Activated naive CD8-positive, alpha-beta T cell treated with anti-CD3 and anti-CD28 coated beads for 36 hours (primary cell): ENCODE results near the gene RCL1. TPM values are rescaled to one million over a fixed set of nuclear protein-coding genes. Genes with fewer than 3 reads are reported as not detected.
"Not testable (repeated sequence)": the region's sequence is repeated elsewhere in the genome, so short reads cannot be mapped to it uniquely, and the experiment has no call there.

ENCODE experiments used
- DNase-seq: peaks from one replicate; pipeline ENCODE4 v3.0.0; 2021
- H3K27ac Mint-ChIP-seq: one replicate; pipeline ENCODE4 v1.8.0; 2022; ENCODE audit warnings: mild to moderate bottlenecking, moderate library complexity, mixed read lengths
- H3K27me3 Mint-ChIP-seq: one replicate; pipeline ENCODE4 v1.8.0; 2022; ENCODE audit warnings: mild to moderate bottlenecking, mixed read lengths
- H3K36me3 Mint-ChIP-seq: one replicate; pipeline ENCODE4 v1.8.0; 2021; ENCODE audit warnings: mild to moderate bottlenecking, mixed read lengths
- H3K4me1 Mint-ChIP-seq: one replicate; pipeline ENCODE4 v1.8.0; 2021; ENCODE audit warnings: mixed read lengths
- H3K4me3 Mint-ChIP-seq: one replicate; pipeline ENCODE4 v1.8.0; 2022; ENCODE audit warnings: mild to moderate bottlenecking, moderate library complexity, mixed read lengths
- H3K9me3 Mint-ChIP-seq: one replicate; pipeline ENCODE4 v1.8.0; 2022; ENCODE audit warnings: mixed read lengths
- total RNA-seq, 2 experiments: library from RNA; stranded (reverse); gene quantifications; one replicate each; pipeline ENCODE4 v1.2.3, GENCODE V29; 2021

RCL1 gene, protein sequence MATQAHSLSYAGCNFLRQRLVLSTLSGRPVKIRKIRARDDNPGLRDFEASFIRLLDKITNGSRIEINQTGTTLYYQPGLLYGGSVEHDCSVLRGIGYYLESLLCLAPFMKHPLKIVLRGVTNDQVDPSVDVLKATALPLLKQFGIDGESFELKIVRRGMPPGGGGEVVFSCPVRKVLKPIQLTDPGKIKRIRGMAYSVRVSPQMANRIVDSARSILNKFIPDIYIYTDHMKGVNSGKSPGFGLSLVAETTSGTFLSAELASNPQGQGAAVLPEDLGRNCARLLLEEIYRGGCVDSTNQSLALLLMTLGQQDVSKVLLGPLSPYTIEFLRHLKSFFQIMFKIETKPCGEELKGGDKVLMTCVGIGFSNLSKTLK
- total RNA-seq = 10 to 100 TPM; 37.9 to 38.6 TPM

DNA sequence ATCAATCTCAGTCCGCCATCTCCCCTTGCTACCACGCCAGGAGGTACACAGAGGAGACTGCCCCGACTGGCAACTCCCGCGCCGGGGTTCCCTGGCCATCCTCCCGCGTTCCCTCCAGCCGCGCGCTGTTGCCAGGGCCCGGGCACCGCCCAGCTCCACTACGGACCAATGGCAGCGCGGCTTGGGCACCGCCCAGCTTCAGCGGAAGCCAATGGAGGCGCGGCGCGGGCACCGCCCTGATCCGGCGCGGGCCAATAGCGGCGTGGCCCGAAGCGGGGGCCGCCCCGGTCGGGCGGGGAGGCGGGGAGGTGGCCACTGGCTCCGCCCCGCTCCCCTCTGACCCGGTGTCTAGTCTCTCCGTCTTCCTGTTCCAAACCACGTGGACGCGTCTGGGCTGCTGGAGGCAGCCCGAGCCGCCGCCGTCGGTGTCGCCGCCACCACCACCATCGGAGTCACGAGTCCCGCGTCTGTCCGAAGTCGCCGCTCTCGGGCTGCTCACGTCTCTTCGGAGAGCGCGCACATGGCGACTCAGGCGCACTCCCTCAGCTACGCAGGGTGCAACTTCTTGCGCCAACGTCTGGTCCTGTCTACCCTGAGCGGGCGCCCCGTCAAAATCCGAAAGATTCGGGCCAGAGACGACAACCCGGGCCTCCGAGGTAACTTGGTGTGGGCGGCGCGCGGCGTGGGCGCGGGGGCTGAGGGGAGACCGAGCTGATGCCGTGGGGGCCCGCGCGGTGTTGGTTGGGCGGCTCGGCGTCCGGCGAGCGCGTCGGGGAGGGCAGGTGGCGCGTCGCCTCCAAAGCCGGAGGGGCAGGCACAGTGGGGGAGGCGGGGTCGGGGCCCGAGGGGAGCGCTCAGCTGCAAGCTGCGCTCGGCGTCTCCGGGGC, at the start of gene RCL1:
RCL1 (plus strand) TSS at position 373 of the 887 bp plus-strand sequence; CDS start at position 521, 148 bp downstream.
- peak; percentile 99 for DNase-seq
- H3K27me3 Mint-ChIP-seq = no peaks in the 10 kb centered on the region
- peaks cover 46% of the 10 kb centered on the region for H3K4me1 Mint-ChIP-seq
- H3K36me3 Mint-ChIP-seq = peaks cover 26% of the 10 kb centered on the region
- H3K27ac Mint-ChIP-seq = peak within 1 kb of the TSS; percentile 98
- H3K4me3 Mint-ChIP-seq = peak within 1 kb of the TSS; percentile 96
- H3K9me3 Mint-ChIP-seq = peaks cover 5% of the 10 kb centered on the region

DNA sequence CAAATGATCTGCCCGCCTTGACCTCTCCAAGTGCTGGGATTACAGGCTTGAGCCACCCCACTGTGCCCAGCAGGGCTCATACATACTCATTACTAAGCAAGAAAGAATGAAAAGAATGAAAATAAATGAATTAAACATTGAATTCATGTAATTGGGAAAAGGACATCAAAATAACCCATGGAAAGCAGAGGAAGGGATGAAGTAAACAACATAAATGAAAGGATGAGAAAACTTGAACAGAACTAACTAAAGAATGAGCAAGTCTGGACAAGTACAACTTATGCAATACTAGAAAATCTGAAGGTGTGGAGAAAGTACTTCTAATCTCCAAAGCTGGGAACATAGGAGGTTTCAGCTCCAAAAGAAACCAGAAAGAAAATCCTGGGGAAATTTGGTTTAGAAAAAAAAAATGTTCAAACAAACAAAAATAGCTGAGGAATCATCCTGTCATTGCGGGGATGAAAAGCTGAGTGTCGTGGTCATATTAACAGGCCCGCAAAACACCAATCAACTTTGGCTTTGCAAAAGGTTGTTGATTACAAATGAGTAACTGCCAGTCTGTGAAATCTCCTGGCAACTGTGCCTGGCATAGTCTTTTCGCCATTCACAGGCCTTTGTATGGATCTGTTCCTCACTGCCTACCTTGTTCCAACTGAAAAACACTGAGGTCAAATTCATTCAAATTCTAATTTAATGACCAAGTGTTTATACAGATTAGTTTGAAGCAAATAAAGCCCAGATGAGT, 49.4 kb upstream of the RCL1 start:
- H3K4me3 Mint-ChIP-seq = no peak overlapping the region
- peaks cover 37% of the 10 kb centered on the region for H3K4me1 Mint-ChIP-seq
- H3K36me3 Mint-ChIP-seq = peaks cover 11% of the 10 kb centered on the region
- H3K9me3 Mint-ChIP-seq = no peaks in the 10 kb centered on the region
- no peaks in the 10 kb centered on the region for H3K27me3 Mint-ChIP-seq
- DNase-seq = no peak
- no peak overlapping the region for H3K27ac Mint-ChIP-seq

DNA sequence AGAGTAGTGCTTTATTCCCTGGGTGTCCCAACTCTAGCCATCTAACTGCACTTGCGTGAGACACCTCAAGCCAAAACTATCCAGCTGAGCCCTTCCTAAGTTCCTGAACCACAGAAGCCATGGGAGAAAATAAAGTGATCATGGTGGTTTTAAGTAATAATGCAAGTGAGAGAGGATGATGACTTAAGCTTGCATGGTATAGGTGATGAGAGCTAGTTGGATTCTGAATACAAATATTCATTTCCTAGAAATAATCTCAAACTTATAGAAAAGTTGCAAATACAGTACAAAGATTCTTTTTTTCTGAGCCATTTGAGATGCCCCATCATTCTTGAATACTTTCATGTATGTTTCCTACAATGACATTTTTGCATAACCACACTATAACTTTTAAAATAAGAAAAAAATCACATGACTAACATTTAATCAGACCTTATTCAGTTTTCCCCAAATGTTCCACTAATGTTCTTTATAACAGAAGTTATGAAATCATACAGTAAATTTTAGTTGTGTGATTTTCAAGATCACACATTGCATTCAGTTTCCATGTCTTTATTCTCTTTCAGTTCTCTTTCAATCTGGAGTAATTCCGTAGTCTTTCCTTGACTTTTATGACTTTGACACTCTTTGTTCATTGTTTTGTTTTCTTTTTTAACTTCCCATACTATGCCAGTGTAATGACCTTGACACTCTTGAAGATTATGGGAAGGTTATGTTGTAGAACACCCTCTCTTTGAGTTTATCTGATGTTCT, 46.3 kb upstream of the RCL1 start:
- Mint-ChIP-seq H3K4me3 (no peak overlapping the region), H3K27ac (peak overlapping the region; percentile 38), H3K4me1 (peaks cover 28% of the 10 kb centered on the region), H3K36me3 (no peaks in the 10 kb centered on the region), H3K9me3 (no peaks in the 10 kb centered on the region), H3K27me3 (no peaks in the 10 kb centered on the region)
- DNase-seq = no peak

DNA sequence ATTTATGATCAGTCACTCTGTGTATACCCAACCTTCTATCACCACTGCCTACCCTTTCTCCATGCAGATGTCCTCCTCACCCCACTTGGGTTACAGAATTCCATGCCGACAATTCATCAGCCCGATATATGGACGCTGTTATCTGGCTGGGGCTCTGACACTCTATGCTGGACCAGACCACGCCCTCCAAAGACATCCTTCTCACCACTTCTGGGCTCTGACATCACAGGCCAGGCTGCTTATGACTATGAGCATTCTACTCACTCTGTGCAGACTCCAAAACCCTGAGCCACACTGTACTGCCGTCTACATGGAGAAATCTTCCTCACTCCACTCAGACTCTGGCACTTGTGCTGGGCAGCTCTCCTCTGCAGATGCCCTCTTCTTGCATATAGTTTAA, 44.1 kb upstream of the RCL1 start:
- DNase-seq = no peak
- H3K9me3 Mint-ChIP-seq = no peaks in the 10 kb centered on the region
- peaks cover 3% of the 10 kb centered on the region for H3K27me3 Mint-ChIP-seq
- H3K36me3 Mint-ChIP-seq = no peaks in the 10 kb centered on the region
- peaks cover 16% of the 10 kb centered on the region for H3K4me1 Mint-ChIP-seq
- no peak overlapping the region for H3K4me3 Mint-ChIP-seq
- no peak overlapping the region for H3K27ac Mint-ChIP-seq

DNA sequence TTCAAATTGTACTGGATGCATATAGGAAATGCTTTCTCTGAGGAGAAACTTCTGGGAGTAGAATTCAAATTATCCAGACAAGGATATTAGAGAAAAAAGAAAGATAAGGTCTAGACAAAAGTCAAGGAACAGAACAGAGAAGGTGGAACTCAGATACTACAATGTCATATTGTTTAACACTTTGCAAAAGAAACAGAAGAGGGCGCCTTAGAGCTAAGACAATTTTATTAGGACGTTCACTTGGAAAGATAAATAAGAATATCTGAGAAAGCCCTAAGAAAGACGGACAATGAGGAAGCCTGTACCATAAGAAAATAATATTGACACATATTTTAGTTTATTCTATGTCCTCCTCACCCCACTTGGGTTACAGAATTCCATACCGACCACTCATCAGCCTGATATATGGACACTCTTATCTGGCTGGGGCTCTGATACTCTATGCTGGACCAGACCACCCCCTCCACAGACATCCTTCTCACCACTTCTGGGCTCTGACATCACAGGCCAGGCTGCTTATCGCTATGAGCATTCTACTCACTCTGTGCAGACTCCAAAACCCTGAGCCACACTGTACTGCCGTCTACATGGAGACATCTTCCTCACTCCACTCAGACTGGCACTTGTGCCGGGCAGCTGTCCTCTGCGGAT, 42.6 kb upstream of the RCL1 start:
- Mint-ChIP-seq H3K36me3 (no peaks in the 10 kb centered on the region), H3K4me1 (peaks cover 18% of the 10 kb centered on the region), H3K27ac (no peak overlapping the region), H3K27me3 (peaks cover 3% of the 10 kb centered on the region), H3K9me3 (no peaks in the 10 kb centered on the region), H3K4me3 (no peak overlapping the region)
- no peak for DNase-seq

DNA sequence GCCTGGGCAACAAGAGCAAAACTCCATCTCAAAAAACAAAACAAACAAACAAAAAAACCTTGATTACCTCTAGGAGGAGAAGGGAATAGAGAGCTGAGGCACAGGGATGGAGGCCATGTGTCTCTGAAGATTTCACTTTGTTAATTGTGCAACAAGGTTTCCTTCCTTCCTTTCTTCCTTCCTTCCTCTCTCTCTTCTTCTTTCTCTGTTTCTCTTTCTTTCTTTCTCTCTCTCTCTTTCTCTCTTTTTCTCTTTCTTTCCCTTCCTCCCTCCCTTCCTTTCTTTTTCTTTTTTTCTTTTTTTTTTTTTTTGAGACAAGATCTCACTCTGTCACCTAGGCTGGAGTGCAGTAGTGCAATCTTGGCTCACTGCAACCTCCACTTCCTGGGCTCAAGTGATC, 38.2 kb upstream of the RCL1 start:
- H3K27me3 Mint-ChIP-seq, H3K27ac Mint-ChIP-seq, DNase-seq, H3K36me3 Mint-ChIP-seq, H3K4me3 Mint-ChIP-seq, H3K4me1 Mint-ChIP-seq, H3K9me3 Mint-ChIP-seq: not testable (repeated sequence)

DNA sequence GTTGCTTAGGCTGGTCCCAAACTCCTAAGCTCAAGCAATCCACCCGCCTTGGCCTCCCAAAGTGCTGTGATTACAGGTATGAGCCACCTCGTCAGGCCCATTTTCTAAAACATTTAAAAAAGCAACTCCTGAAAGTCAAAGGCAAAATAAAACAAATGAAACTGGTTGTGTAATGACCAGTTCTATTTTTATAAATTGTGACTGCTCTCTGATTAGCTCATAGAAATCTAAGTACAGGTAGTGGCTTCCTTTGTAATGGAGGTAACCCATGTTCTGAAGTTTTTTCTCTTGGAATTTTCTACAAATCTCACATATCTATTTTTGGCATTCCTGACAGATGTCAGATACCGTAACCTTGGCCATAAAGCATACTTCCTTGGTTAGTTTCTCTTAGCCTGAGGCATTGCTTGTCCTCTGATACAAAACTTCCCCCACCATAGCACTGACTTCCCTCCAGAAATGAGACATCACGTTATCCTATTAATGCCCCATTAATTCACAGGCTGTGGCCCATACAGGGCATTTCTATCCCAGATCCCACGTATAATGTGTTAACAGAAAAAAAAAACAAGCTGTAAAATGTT, 37.6 kb upstream of the RCL1 start:
- Mint-ChIP-seq H3K4me3 (no peak overlapping the region), H3K27me3 (peaks cover 3% of the 10 kb centered on the region), H3K9me3 (no peaks in the 10 kb centered on the region), H3K36me3 (no peaks in the 10 kb centered on the region), H3K4me1 (peaks cover 5% of the 10 kb centered on the region), H3K27ac (no peak overlapping the region)
- DNase-seq = no peak

DNA sequence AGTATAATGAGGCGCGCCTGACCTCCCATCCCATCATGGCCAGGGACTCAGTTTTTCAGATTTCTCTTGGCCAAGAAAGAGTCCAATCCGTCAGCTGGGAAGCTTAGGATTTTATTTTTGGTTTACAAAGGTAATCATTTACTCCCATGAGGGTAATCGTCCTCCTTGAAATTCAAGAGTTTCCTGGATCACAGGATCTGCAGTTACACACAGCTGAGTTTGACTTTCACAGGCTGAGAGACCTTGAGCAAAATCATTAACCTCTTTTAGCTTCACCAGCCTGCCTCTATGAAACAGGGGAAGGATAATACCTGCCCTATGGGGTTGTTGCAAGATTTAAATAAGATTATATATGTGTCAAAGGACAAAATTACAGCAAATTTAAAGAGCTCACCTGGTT, 36.3 kb upstream of the RCL1 start:
- H3K27me3 Mint-ChIP-seq = peaks cover 13% of the 10 kb centered on the region
- H3K4me3 Mint-ChIP-seq = no peak overlapping the region
- no peaks in the 10 kb centered on the region for H3K36me3 Mint-ChIP-seq
- DNase-seq = no peak
- H3K4me1 Mint-ChIP-seq = peaks cover 5% of the 10 kb centered on the region
- no peak overlapping the region for H3K27ac Mint-ChIP-seq
- H3K9me3 Mint-ChIP-seq = no peaks in the 10 kb centered on the region

DNA sequence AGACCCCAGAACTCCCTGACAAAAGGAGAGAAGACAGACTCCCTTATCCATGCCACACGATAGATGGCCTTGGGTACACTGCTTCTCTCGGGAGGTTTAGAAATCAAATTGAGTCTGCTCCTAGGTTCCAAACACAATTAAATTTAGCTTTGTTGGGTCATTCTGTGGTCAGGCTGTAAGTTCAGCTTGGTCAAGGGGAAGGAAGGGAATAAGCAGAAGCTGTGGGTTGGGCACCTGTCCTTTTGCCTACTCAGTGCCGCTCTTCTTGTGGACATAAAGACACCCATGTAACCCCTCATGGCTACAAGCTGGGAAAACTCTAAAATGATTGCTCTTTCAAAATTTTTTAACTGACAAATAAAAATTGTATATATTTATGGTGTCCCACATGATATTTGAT, 32.6 kb upstream of the RCL1 start:
- Mint-ChIP-seq H3K27ac (no peak overlapping the region), H3K4me3 (no peak overlapping the region), H3K36me3 (no peaks in the 10 kb centered on the region), H3K9me3 (no peaks in the 10 kb centered on the region), H3K27me3 (peaks cover 13% of the 10 kb centered on the region), H3K4me1 (peaks cover 13% of the 10 kb centered on the region)
- DNase-seq = no peak

DNA sequence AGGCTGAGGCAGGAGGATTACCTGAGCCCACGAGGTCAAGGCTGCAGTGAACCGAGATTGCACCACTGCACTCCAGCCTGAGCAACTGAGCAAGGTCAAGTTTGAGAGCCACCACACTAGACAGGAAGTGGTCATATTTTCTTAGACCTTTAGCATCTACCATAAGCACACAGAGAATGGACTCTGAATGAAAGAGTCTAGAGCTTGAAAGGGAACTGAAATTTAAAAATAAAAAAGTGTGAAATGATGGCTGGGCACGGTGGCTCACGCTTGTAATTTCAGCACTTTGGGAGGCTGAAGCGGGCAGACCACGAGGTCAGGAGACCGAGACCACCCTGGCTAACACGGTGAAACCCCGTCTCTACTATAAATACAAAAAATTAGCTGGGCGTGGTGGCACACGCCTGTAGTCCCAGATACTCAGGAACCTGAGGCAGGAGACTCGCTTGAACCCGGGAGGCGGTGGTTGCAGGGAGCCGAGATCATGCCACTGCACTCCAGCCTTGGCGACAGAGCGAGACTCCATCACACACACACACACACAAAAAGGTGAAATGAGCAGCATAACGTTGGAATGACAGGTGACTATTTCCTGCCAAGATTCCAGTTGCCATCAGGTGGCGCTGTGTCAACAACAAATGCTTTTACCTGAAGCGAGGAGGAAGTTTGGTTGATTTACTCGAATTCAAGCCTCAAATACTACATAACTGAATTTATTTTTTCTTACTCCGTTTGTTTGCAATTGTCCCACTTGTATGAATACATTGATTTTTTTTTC, 30.4 kb upstream of the RCL1 start:
- peaks cover 13% of the 10 kb centered on the region for H3K27me3 Mint-ChIP-seq
- peak; percentile 69 for DNase-seq
- H3K27ac Mint-ChIP-seq = peak overlapping the region; percentile 46
- no peaks in the 10 kb centered on the region for H3K9me3 Mint-ChIP-seq
- H3K36me3 Mint-ChIP-seq = no peaks in the 10 kb centered on the region
- H3K4me1 Mint-ChIP-seq = peaks cover 13% of the 10 kb centered on the region
- peak overlapping the region; percentile 54 for H3K4me3 Mint-ChIP-seq

DNA sequence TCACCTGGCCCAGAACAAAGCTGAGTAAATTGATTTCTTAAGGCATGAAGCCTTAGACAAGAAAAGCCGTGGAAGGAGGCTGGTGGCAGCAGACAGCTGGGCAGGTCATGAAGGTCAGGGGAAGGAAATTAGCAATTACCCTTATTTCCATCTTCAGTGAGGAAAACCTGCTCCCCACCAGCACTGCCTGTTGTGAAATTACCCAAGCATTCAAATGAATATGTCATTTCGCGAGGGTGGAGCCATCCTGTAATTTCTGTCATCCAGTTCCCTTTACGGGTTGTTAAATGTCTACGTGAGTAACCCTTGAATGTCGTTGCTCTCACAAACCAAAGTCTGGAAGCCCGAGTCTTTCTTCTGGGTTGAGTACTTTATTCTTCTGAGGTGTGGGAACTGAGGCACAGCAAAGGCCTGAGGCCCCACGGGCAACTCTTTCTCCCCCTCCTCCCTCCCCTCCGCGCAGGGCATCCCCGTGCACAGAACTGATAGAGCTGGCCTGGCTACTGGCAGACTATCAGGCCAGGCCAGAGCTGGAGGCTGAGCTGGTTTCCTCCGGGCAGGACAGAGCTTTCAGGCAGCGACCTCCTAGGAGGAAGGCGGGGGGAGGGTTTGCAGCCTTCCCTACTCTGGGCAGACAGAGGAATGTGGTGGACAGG, 29.7 kb upstream of the RCL1 start:
- Mint-ChIP-seq H3K27ac (peak overlapping the region; percentile 46), H3K4me1 (peaks cover 13% of the 10 kb centered on the region), H3K36me3 (no peaks in the 10 kb centered on the region), H3K27me3 (peaks cover 13% of the 10 kb centered on the region), H3K4me3 (peak overlapping the region; percentile 54), H3K9me3 (no peaks in the 10 kb centered on the region)
- no peak for DNase-seq

DNA sequence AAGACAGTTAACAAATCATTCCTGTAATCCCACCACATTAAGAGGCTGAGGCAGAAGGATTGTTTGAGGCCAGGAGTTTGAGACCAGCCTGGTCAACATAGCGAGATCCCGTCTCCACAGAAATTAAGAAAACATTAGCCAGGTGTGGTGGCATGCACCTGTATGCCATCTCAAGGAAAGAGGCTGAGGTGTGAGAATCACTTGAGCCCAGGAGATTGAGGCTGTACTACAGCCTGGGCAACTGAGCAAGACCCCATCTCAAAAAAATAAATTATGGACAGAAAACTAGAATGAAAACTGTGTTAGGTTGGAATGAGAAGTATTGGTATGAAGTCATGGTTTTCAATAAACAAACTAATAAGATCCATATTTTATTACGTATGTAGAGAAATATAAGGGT, 28.7 kb upstream of the RCL1 start:
- Mint-ChIP-seq H3K4me3 (no peak overlapping the region), H3K36me3 (no peaks in the 10 kb centered on the region), H3K27ac (no peak overlapping the region), H3K27me3 (peaks cover 13% of the 10 kb centered on the region), H3K9me3 (no peaks in the 10 kb centered on the region), H3K4me1 (peaks cover 13% of the 10 kb centered on the region)
- no peak for DNase-seq

DNA sequence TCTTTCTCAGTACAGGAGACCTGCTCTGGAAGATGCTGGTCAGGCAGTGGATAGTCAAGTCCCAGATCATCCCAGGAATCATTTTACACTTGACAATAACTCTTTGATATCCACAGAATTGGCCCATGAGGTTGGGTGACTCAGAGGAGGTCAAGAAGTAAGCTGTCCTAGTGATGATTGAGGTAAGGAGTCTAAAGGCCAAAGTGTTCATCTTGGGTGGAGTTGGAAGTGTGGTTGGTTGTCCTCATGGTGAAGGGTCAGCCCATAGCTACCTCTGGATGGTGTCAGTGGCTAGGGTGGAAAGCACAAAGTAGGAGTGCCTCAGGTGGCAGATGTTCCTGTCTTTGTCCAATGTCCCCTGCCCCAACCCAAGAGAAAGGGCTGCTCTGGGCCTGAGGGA, 24.1 kb upstream of the RCL1 start:
- Mint-ChIP-seq H3K9me3 (no peaks in the 10 kb centered on the region), H3K4me1 (peaks cover 2% of the 10 kb centered on the region), H3K4me3 (no peak overlapping the region), H3K36me3 (no peaks in the 10 kb centered on the region), H3K27ac (no peak overlapping the region), H3K27me3 (no peaks in the 10 kb centered on the region)
- no peak for DNase-seq
